Endodermal cell (in vitro differentiated cells): ENCODE measurements around the gene NRG2. TPM values are rescaled to one million over a fixed set of nuclear protein-coding genes. Genes with fewer than 3 reads are reported as not detected.

Source experiments
- DNase-seq: peaks from one replicate; pipeline ENCODE4 v3.0.0-alpha.2; 2017
- H3K27ac ChIP-seq: 2 replicates; pipeline ENCODE4 v1.5.1; 2013; ENCODE audit warnings: mild to moderate bottlenecking, low read depth, low read length, moderate library complexity
- H3K27me3 ChIP-seq: 2 replicates; pipeline ENCODE4 v1.6.1; 2013; ENCODE audit warnings: mild to moderate bottlenecking, low read length, moderate library complexity; ENCODE audit not compliant: insufficient read depth, control insufficient read depth, poor library complexity, severe bottlenecking
- H3K36me3 ChIP-seq: 2 replicates; pipeline ENCODE4 v1.7.0; 2013; ENCODE audit warnings: mild to moderate bottlenecking, low read length, moderate library complexity; ENCODE audit not compliant: control insufficient read depth, insufficient read depth
- H3K4me1 ChIP-seq: one replicate; pipeline ENCODE4 v1.7.0; 2013; ENCODE audit warnings: low read length; ENCODE audit not compliant: control insufficient read depth, insufficient read depth
- H3K4me3 ChIP-seq: 2 replicates; pipeline ENCODE4 v1.5.1; 2013; ENCODE audit warnings: mild to moderate bottlenecking, low read length, moderate library complexity
- H3K9ac ChIP-seq: 2 replicates; pipeline ENCODE4 v1.6.1; 2013; ENCODE audit warnings: mild to moderate bottlenecking, low read length, moderate library complexity; ENCODE audit not compliant: poor library complexity, severe bottlenecking; ENCODE audit errors: extremely low read depth
- H3K9me3 ChIP-seq: 2 replicates; pipeline ENCODE4 v1.6.1; 2013; ENCODE audit warnings: mild to moderate bottlenecking, low read length, moderate library complexity; ENCODE audit not compliant: control insufficient read depth
- H3K27ac Mint-ChIP-seq: 2 replicates; pipeline ENCODE4 v1.8.0; 2020; ENCODE audit warnings: mixed read lengths
- H3K27me3 Mint-ChIP-seq: 2 replicates; pipeline ENCODE4 v1.8.0; 2021; ENCODE audit warnings: mild to moderate bottlenecking, mixed read lengths; ENCODE audit not compliant: insufficient read depth
- H3K36me3 Mint-ChIP-seq: 2 replicates; pipeline ENCODE4 v1.8.0; 2020; ENCODE audit warnings: low read depth, mixed read lengths
- H3K4me1 Mint-ChIP-seq: 2 replicates; pipeline ENCODE4 v1.8.0; 2020; ENCODE audit warnings: mixed read lengths
- H3K4me3 Mint-ChIP-seq: 2 replicates; pipeline ENCODE4 v1.8.0; 2020; ENCODE audit warnings: mild to moderate bottlenecking, moderate library complexity, mixed read lengths
- H3K9me3 Mint-ChIP-seq: 2 replicates; pipeline ENCODE4 v1.8.0; 2020; ENCODE audit warnings: mild to moderate bottlenecking, mixed read lengths
- WGBS, 2 experiments: methylation state at CpG; one replicate each; pipeline versions ENCODE4 v1.1.5 to v1.1.7; 2013; ENCODE audit warnings: missing lambda C conversion rate in 2 of 2, mixed read lengths in 1 of 2; ENCODE audit not compliant: insufficient coverage in 1 of 2, insufficient read length in 1 of 2; 5-methylcytosine and 5-hydroxymethylcytosine counted together
- total RNA-seq, 2 donors: library from RNA; stranded (reverse); fragmentation: NEBNext Ultra II Directional in 1 of 2; extraction: Animal tissue kit (Norgen Biotek cat#: 25700) in 1 of 2; gene quantifications; 2 replicates in 1 of 2; 3 replicates in 1 of 2; pipeline ENCODE4 v1.2.1, GENCODE V29; 2021
- TF ChIP-seq, protein P1 (sequence below): fragments of 200-600 bp; sonication (generic); conservative IDR thresholded peaks from 2 replicates; pipeline ENCODE4 v1.5.0; 2021; ENCODE audit warnings: antibody characterized with exemption, mild to moderate bottlenecking

NRG2 gene
- total RNA-seq, 2 donors from 2014 or later, result 10.8 to 12.5 TPM

DNA sequence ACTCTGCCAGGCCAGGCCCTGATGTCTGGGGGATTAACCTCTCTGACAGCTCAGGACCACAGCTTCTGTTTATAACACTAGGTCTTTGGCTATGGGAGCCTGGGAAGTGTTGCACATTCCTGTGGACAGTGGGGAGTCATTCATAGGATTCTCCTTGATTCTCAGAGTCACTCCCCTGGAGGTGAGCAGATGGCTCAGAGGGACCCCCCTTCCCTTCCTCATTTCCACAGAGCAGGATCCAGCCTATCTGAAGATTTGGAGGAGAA is 60.2 kb downstream of the NRG2 start:
- Mint-ChIP-seq H3K4me3 (no peak overlapping the region), H3K27me3 (peaks cover 53% of the 10 kb centered on the region), H3K9me3 (no peaks in the 10 kb centered on the region), H3K4me1 (peaks cover 45% of the 10 kb centered on the region), H3K36me3 (no peaks in the 10 kb centered on the region), H3K27ac (peak overlapping the region; percentile 23)
- TF ChIP-seq, protein P1, sequence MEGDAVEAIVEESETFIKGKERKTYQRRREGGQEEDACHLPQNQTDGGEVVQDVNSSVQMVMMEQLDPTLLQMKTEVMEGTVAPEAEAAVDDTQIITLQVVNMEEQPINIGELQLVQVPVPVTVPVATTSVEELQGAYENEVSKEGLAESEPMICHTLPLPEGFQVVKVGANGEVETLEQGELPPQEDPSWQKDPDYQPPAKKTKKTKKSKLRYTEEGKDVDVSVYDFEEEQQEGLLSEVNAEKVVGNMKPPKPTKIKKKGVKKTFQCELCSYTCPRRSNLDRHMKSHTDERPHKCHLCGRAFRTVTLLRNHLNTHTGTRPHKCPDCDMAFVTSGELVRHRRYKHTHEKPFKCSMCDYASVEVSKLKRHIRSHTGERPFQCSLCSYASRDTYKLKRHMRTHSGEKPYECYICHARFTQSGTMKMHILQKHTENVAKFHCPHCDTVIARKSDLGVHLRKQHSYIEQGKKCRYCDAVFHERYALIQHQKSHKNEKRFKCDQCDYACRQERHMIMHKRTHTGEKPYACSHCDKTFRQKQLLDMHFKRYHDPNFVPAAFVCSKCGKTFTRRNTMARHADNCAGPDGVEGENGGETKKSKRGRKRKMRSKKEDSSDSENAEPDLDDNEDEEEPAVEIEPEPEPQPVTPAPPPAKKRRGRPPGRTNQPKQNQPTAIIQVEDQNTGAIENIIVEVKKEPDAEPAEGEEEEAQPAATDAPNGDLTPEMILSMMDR, result no peak
- Histone ChIP-seq H3K9ac (no peak overlapping the region), H3K27ac (peak overlapping the region; percentile 55), H3K9me3 (no peaks in the 10 kb centered on the region), H3K27me3 (no peaks in the 10 kb centered on the region), H3K36me3 (no peaks in the 10 kb centered on the region), H3K4me1 (peaks cover 16% of the 10 kb centered on the region), H3K4me3 (no peak overlapping the region)
- no peak for DNase-seq

DNA sequence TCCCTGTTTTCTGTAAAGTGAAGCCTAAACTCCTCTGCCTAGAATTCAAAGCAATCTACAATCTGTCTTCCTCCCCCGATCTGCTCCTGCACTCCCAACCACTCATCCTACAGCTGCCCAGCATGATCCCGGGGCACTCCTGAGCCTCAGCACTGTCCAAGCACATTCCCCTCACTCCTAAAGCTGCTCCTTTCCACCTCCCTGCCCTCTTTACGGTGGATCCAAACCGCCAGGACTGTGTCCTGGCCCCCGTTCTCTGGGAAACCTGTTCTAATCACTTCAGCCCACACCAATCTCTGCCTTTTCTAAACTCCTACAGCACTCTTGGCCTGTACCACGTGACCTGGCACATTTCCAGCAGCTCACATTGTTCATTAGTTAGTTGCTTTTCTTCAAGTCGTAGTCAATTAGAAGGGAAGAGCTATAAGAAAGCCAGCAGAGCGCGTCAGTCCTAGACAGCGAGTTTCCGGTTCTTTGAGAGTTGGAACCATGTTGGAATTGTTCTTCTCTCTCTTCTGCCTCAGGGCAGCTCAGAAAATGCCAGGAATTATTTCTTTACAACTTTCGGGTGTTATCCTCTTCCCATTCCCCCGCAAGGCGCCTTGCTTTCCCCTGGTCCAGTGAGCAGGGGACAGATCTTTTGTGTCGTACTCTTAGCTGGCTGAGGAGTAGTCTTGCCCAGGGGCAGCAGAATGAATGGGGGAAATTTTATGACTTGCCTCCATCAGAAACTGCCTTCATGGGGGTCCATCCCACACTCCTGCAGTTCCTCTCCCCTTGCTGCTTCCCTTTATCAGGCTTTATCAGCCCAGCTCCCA is 60.7 kb downstream of the NRG2 start:
- H3K4me1 ChIP-seq, result peaks cover 16% of the 10 kb centered on the region
- Mint-ChIP-seq H3K9me3 (no peaks in the 10 kb centered on the region), H3K27ac (peak overlapping the region; percentile 23), H3K27me3 (peaks cover 55% of the 10 kb centered on the region), H3K4me1 (peaks cover 45% of the 10 kb centered on the region), H3K4me3 (no peak overlapping the region), H3K36me3 (no peaks in the 10 kb centered on the region)
- TF ChIP-seq, protein P1, result no peak
- DNase-seq, result no peak
- no peaks in the 10 kb centered on the region for H3K9me3 ChIP-seq
- 77 to 84% methylated on average over 14 to 15 of the region's 15 CpGs for WGBS, 2 experiments
- H3K27me3 ChIP-seq, result no peaks in the 10 kb centered on the region
- H3K36me3 ChIP-seq, result no peaks in the 10 kb centered on the region
- H3K27ac ChIP-seq, result peak overlapping the region; percentile 62
- no peak overlapping the region for H3K4me3 ChIP-seq
- no peak overlapping the region for H3K9ac ChIP-seq

DNA sequence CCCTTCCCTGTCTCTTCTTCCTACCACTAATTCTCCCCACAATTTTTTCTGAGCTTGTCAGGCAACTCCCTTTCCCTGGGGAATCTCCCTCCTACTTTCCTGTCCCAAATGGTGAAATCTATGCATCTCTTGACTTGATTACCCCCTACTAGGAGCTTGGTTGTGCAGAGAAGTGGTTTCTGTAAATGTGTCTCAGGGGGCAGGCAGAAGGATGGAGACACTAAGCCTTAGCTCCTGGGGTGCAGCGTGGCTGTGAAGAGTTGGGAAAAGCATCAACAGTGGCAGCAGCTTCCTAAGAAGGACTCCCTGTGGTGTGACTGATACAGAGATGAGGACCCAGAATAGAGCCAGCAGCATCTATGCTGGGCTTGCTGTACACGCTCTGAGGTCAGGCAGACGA is 62.3 kb downstream of the NRG2 start:
- 78 to 90% methylated on average over 3 of the region's 3 CpGs for WGBS, 2 experiments
- H3K27me3 Mint-ChIP-seq, result peaks cover 57% of the 10 kb centered on the region

More for the DNA sequence above, 62.3 kb downstream of the NRG2 start:
- Mint-ChIP-seq H3K27ac (no peak overlapping the region), H3K4me3 (no peak overlapping the region), H3K36me3 (no peaks in the 10 kb centered on the region), H3K9me3 (no peaks in the 10 kb centered on the region), H3K4me1 (peaks cover 55% of the 10 kb centered on the region)
- Histone ChIP-seq H3K36me3 (no peaks in the 10 kb centered on the region), H3K9me3 (no peaks in the 10 kb centered on the region), H3K4me1 (peaks cover 14% of the 10 kb centered on the region), H3K27me3 (peaks cover 12% of the 10 kb centered on the region), H3K27ac (no peak overlapping the region), H3K4me3 (no peak overlapping the region), H3K9ac (no peak overlapping the region)
- TF ChIP-seq, protein P1, result no peak
- no peak for DNase-seq
